PC-3 (cell line): Measurements from ENCODE around the gene GYPB.
"Not testable (repeated sequence)": the region's sequence is repeated elsewhere in the genome, so short reads cannot be mapped to it uniquely, and the experiment has no call there.

Source experiments
- CTCF ChIP-seq: fragments of 300-600 bp; sonication (generic); conservative IDR thresholded peaks from 2 replicates; pipeline ENCODE4 v1.5.1; 2017; ENCODE audit warnings: antibody characterized with exemption, low read depth, mild to moderate bottlenecking, low read length
- EZH2 ChIP-seq: fragments of 300-600 bp; sonication (generic); IDR thresholded peaks from one replicate; pipeline ENCODE4 v1.6.1; 2017; ENCODE audit warnings: antibody characterized with exemption, mild to moderate bottlenecking, low read length; ENCODE audit not compliant: unreplicated experiment

GRCh38 chr4:144003890-144004265, 15.3 kb downstream of the GYPB start:
- TF ChIP-seq CTCF, EZH2: not testable (repeated sequence)
